Activated T-cell treated with anti-CD3 and anti-CD28 coated beads for 1 hour (primary cell): ENCODE data around the gene EXOC2.
A peak's percentile ranks its signal among the peaks of the same experiment; 100 is the strongest.
"Not testable (repeated sequence)": the region's sequence is repeated elsewhere in the genome, so short reads cannot be mapped to it uniquely, and the experiment has no call there.

Source experiments
- DNase-seq: peaks from one replicate; pipeline ENCODE4 v3.0.0-alpha.2; 2020; ENCODE audit warnings: low read depth

Gene EXOC2

DNA sequence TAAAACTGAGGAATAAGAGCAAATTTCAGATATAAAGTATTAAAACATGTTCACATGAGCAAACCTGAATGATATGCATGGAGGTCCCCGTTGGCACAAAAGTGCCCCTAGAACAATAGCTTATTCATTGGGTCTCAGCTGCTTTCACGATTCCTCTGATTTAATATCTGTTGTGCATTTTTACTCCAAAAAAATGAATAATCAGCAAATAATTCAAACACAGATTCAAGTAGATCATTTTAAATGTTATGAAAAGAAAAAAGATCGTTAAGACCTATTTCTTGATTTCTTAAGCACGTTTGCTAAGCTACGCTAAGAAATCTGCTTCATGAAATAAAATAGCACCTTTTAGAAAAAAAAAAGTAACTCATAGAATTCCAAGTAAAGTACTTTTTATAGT lies 57.7 kb downstream of the EXOC2 start:
- no peak for DNase-seq

GRCh38 chr6:633611-634010 lies 59.3 kb downstream of the EXOC2 start:
- no peak for DNase-seq

DNA sequence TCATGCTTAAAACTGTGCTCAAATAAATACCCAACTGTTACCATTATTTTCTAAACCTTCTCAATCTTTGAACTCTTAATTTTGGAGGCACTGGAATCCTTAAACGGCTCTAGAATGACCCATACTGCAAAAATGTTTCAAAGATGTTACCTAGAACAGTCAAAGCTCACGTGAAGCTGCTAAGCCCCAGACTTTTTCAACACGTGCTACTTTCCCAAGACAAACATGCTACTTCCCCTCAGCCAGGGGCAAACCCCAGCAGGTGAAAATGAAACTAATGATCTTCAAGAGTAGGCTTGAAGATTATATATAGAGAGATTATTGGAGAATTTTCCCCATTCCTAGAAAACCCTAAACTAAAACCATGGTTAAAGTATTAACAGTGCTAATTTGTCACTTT lies 64.2 kb downstream of the EXOC2 start:
- no peak for DNase-seq

- no peak for DNase-seq
Observed at GRCh38 chr6:626236-626635, 66.7 kb downstream of the EXOC2 start.

DNA sequence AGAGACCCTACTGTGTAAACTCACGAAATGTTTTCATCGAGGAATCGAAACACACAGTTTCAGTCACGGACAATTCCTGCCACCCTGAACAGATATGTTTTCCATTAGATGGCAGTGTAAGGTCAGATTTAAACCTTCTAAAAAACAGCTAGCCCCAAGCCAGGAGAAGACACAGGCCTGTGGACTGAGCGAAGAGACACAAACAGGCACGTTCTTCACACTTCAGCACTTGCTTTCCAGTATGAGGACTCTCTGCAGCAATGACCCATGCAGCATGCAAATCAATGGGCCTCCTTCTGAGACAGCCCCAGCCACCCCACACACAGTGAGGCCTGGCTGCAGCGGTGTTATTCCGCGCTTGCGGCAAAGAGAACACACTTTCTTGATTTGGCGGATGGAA lies 68.0 kb downstream of the EXOC2 start:
- DNase-seq = no peak

- no peak for DNase-seq
Observed at GRCh38 chr6:622462-622861, 70.5 kb downstream of the EXOC2 start.

- DNase-seq = no peak
Observed at GRCh38 chr6:621931-622330, 71.0 kb downstream of the EXOC2 start.

- no peak for DNase-seq
Observed at GRCh38 chr6:620950-621349, 72.0 kb downstream of the EXOC2 start.

- DNase-seq = no peak
Observed at GRCh38 chr6:620166-620565, 72.8 kb downstream of the EXOC2 start.

DNA sequence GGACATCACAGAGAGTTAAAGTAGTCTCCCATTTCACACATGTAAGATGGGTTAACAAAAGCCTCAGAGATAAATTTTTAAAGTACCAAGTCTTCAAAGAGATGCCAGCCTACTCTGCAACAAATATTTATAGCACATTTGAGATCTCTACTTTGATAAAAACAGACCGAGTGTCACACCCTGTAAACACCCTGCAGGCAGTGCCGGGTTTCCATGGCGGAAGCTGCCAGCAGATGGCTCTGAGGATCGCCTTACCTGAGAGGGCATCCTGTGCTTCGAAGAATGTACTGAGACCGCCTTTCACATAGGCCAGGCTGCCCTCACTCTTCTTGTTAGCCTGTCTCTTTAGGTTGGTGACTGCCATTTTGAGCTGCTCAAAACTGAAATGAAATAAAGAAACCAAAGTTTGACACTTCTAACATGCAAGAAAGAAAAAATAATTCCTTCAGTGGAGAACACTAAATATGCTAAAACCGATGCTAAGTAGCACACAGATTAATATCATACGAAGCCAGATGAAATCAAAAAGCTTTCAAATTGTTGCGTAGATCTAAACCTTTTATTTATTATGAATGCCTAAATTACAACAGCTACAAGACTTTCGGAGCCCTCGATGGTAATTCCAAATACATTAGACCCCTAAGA lies 75.4 kb downstream of the EXOC2 start:
- DNase-seq = no peak

DNA sequence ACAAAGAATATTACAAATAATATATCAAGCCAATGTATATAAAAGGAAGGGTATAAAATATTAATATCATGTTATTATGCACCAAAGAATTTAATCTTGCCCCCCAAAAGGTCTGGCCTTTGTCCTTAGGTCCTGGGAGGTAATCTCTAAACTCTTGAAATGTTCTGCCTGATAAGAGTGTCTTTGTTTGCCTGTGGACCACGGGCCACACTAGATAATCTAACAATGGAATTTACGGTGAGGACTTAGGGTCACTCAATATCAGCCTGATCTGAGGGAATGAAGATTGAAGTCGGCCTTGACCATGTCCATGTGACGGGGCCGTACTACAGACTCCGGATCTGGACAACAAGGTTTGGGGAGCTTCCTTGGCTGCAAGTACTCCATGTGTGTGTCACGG lies 79.0 kb downstream of the EXOC2 start:
- no peak for DNase-seq

DNA sequence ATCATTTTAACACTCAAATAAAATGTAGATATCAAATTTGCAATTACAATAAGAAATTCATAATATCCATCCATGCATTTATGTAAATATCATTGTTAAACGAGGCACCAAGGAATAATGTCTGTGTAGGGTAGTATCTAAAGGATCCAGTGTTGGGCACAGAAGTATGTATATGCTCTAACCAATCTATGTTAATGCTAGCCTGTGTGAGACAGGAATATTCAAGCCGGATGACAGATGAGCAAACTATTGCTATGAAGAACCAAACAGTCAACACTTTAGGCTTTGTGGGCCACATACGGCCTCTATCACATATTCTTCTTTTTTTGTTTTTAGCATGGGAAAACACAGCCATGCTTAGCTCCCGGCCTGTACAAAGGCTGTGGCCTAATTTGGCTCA lies 81.0 kb downstream of the EXOC2 start:
- no peak for DNase-seq

DNA sequence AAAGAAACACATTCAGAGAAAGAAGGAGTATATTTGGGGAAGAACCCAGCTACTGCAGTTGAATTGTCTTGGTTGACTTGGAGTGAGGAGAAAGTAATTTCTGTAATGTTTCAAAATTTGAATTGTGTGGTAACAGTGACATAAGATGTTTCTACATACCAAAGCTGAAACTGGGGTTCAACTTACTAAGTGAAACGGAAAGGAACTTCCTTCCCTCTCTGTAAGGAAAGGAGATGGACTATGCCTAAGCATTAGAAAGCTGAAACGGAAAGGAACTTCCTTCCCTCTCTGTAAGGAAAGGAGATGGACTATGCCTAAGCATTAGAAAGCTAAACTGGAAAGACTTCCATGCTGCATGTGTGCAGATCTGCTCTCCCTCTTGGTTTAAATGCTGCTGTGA lies 82.1 kb downstream of the EXOC2 start:
- DNase-seq = no peak

DNA sequence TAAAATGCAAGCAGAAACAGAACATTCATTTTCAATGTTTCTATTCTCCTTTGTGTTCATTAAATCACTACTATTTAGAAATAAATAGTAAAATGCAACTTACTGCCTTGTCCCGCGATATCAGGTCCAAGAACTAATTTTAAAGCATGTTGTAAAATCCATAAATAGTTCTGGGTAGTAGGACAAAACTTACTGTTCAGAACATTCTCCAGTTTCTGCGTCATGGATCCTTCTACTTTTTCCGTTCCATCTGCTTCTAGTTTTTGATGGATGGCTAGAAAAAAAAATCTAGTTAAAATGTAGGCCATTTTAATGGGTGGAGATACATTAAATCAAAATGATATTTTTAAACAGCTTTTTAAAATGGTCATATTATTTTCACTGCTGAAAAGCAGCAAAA lies 83.0 kb downstream of the EXOC2 start:
- DNase-seq = no peak

- no peak for DNase-seq
Observed at GRCh38 chr6:606829-607379, 86.0 kb downstream of the EXOC2 start.

DNA sequence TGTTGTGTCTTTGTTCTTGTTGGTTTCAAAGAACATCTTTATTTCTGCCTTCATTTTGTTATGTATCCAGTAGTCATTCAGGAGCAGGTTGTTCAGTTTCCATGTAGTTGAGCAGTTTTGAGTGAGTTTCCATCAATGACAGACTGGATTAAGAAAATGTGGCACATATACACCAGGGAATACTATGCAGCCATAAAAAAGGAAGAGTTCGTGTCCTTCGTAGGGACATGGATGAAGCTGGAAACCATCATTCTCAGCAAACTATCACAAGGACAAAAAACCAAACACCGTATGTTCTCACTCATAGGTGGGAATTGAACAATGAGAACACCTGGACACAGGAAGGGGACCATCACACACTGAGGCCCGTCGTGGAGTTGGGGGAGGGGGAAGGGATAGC lies 87.0 kb downstream of the EXOC2 start:
- not testable (repeated sequence) for DNase-seq

GRCh38 chr6:604579-604978 lies 88.4 kb downstream of the EXOC2 start:
- DNase-seq = no peak

DNA sequence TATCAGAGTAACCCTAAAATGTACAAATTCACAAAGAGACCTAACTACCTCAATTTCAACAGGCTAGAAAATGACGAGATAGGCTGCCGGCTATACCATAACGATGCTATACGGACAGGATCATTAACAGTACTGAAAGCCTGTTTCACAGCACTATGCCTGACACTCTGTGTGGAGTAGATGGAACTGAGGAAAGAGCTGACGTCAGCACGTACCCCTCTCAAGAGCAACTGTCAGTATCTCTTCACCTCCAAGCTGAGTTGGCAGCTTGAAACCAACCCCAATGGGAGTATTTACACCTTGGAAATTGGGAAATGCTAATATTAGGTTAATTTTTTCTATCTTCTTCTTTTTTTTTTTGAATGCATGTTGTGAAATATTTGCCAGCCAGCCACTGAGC lies 89.7 kb downstream of the EXOC2 start:
- no peak for DNase-seq

DNA sequence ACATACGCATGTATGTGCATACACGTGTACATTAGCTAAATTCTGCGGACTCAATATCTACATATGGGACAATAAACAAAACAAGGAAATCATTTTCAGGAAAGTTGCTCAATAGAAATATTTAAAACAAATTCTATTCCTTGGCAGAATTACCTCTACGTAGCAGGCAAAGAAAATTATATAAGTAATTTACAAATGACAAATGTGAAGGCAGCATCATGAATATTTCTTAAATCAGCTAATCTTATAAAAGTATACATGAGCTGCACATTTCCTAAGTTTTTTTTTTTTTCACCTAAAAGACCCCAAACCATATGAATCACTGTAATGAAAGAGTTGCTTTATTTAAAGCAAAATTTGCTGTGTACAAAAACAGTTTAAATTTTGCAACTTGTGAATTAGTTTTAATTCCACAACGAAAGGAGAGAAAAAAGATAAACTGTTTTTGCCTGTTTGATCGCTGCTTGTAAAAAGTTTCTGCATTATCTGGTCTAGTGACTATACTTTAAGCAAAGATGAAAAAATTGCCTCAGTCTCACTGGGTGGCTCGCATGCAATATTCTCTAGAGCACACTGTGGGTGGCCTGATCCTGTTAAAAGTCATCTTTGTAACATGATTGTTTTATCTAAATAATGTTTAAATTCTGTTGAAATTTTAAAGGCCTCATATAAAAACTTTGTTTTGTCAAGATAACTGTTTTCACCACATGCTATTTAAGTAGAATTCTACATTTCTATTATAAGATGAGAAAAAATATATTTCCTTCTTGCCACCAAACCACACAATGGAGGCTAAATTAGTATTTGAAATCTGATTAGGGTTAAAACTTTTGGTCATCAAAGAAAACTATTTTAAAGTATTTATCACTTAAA lies 93.1 kb downstream of the EXOC2 start:
- no peak for DNase-seq

GRCh38 chr6:593907-594212 lies 99.1 kb downstream of the EXOC2 start:
- DNase-seq = no peak

- DNase-seq = peak; percentile 51
Observed at GRCh38 chr6:593139-593906, 99.6 kb downstream of the EXOC2 start.

DNA sequence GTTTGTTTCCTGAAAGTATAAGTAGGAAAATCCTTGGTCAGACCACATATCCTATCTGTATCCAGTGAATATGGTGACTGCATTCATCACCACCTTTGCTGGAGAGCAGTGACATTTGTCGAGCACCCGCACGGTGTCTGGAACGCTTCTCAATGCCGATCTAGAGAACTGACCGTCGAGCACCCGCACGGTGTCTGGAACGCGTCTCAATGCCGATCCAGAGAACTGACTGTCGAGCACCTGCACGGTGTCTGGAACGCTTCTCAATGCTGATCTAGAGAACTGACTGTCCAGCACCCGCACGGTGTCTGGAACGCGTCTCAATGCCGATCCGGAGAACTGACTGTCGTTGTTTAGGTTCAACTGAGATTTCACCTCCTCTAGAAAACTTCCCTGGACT lies 103.8 kb downstream of the EXOC2 start:
- DNase-seq = no peak

DNA sequence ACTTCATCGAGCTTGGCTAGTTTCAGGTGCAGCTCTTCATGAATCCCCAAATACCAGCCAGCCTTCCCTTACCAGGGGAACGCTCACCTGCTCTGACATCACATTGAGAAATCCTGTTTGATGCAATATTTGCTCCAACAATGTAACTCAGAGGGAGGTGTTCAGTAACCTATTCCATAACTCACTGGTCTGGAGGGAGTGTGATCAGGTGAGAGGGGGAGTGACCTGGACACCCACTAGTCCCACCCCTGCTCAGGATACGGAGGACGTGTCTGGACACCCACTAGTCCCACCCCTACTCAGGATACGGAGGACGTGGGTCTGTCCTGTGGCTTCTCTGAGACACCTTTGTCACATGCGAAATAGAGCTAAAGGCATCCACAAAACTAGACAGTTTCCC lies 106.4 kb downstream of the EXOC2 start:
- no peak for DNase-seq
